Limb (tissue), 2 donors: ENCODE results near the gene ZNF592.
"Not testable (repeated sequence)": the region's sequence is repeated elsewhere in the genome, so short reads cannot be mapped to it uniquely, and the experiment has no call there.

Experiments
- DNase-seq, 2 donors: peaks; one replicate each; pipeline ENCODE4 v3.0.0-alpha.2; 2016; ENCODE audit errors: extremely low spot score in 2 of 2

The ZNF592 gene

DNA sequence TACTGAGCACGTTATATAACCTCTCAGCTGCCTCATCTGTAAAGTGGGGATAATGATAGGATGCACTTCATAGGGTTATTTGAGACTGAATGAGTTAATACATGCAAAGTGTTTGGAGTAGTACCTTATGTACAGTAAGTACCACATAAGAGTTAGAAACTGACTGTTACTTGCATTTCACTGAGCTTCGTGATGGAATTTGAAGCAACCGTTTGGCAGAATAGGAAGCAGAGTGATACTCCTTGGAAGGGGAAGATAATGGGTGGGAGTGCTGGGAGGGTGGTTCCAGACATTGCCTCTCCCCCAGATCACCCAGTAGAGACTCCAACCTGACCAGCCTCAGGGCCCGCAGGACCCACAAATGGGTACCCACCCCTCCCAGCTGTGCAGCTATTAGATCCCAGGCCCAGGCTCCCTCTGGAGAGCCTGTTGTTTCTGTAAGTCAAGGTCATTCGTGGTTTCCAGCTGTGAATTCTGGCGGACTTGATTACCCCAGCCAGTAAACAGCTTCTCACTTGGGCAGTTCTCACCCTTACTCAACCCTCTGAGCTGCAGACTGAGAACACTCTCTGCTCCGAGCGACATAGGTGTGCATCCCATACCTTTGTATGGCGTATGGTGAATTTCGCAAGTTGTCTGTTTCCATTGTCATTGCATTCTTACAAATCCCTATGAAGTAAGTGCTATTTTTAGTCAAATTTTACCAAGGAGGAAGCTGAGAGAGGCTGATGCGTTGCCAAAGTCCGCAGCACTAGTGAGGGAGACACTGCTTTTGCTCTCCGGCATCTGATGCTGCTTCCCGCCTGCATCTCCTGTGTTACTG is 79.9 kb downstream of the ZNF592 start:
- DNase-seq = no peak

DNA sequence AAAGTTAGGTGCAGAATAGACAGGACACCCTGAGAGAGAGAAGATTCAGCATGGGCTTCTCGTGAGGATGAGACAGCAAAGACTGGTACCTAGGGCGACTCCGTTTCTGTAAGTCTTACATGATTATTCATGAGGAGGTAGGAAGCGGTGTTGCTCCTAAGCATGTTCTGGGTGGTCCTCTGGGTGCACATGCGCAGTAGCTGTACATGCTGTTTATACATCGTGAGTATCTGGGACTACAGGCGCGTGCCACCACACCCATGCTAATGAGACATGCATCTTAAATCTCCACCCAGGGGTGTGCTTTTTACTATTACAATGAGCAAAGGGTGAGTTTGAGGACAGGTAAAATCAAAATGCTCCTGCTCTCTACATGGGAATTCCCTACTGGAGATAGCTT is 81.0 kb downstream of the ZNF592 start:
- no peak for DNase-seq

DNA sequence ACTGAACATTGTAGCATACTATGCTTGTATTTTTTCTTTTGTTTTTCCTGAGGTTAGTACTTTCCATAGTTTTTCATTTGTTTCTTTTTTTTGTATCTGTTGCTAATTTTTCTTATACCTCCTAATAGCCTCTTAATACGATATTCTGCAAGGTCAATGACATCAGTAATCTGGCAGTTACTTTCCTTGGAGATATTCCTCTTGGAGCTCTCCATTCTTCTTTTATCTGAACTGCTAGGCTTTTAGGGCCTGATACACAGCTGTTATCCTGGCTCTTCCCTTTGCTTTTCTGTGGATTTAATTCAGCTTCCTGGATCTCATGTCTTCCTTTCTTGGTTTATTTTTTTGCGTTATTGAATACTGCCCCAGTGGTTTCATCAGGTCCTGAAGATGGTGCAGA is 81.6 kb downstream of the ZNF592 start:
- no peak for DNase-seq

DNA sequence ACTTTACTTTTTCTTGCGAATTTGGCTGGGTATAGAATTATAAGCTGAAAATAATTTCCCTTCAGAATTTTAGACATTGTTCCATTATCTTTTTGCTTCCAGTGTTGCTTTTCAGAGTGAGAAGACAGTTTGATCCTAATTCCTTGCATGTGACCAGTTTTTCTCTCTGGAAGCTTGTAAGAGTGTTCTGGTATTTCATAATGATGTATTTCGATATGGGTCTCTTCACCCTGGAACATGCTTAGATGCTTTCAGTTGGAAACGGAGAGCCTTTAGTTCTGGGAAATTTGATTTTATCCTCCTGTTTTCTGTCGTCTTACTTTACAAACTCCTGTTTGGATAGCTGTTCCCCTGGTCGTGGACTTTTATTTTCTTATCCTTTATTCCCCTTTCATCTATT is 82.6 kb downstream of the ZNF592 start:
- no peak for DNase-seq

DNA sequence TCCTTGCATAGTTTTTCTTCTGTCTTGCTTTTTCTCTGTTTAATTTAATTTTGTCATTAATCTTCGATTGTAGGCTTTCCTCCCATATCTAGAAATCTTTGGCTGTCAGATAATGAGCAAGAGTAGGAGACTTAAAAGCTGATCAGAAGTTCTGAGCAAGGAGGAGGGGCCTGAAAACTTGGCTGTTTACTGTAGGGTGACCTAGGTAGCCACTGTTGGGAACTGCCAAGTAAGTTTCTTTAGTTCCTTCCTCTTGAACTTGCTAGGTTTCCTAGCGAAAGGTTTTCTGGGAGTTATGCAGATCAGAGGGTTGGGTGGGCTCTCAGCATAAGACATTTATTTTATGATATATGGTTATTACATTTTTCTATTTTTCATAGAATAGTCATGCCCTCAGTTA is 83.2 kb downstream of the ZNF592 start:
- DNase-seq = no peak

DNA sequence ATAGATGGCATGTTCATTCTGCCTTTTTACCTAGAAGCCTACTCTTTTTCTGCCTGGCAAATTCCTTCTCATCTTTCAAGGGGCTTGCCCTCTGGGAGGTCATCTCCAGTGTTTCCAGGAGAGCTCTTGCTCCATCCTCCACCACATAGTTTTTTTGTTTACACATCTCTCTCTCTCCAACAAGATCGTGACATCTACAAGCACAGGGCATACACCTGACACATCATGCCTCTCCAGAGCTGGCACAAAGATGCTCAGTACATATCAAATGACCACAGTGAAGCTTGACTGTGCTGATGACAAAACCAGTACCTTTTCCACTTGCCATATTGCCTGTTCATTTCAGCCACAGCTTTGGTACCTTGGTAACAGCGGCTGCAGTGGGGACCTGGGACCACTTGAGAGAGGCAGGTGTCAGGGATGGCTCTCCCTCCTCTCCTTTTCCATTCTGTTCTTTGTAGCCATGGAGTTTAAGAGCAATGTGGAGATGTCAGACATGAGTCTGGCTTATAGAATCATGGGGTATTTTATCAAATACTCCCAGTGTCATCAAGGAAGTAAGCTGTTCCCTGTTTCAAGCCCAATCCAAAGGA is 84.2 kb downstream of the ZNF592 start:
- DNase-seq = no peak

DNA sequence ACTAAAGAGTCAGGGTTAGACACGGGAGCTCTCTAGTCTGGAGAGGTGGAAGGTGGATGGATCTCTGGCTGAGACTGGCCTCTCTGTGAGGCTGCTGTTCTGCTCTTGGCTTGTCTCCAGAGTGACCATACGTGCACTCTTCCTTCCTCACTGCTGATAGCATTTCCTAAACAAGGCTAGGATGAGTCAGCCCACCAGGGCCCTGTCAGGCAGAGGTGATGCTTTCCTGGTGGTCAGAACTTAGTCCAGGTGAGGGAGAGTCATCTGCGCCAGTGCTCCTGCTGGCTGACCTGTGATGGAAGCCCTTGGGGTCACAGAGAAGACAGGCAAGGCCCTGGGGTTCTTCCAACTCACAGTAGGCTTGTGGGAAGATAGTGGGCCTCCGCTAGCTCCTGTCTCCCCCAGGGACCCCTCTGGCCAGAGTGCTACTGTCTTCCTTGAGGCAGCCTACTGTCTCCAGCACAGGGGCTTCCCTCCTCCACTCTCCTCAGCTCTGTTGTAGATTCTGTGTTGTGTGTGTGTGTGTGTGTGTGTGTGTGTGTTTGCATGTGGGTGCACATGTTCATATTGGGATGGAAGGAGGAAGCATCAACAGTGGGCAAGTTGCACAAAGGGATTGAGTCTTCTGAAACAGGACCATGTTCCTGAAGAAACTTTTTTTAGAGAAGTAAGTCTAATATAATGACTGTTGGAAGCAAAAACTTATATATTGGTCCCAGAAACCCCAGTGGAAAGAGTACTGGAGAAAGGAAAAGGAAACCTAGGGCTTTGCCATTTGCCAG is 85.2 kb downstream of the ZNF592 start:
- DNase-seq = no peak

DNA sequence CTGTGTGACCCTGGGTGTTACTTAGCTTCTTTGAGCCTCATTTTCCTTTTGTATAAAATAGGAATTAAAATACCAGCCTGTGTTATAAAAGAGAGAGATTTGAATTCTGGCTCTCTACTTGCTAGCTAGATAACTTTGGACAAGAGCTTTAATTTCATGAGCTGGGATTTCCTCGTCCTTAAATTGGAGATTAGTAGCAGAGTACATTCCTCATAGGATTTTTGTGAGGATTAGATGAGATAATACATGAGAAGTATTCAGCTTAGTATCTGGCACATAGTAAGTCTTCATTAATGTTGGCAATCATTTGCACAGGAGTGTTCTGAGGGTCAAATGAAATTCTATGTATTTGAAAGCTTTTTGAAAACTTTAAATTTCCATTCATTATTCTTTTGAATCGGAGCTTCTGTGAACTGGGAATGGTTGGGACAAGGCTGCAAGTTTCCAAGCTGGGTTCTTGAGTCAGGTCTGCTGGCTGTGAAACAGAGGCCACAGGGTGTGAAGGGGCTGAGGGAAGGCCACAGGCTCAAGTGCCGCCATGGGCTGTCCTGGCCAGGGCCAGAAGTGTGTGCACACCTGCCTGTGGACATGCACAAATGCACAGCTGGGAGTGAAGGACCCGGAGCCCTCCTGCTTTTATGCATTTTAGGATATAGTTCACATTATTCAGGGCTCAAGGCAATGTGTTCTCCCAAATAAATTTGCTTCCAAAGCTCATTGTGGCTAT is 86.0 kb downstream of the ZNF592 start:
- no peak for DNase-seq

DNA sequence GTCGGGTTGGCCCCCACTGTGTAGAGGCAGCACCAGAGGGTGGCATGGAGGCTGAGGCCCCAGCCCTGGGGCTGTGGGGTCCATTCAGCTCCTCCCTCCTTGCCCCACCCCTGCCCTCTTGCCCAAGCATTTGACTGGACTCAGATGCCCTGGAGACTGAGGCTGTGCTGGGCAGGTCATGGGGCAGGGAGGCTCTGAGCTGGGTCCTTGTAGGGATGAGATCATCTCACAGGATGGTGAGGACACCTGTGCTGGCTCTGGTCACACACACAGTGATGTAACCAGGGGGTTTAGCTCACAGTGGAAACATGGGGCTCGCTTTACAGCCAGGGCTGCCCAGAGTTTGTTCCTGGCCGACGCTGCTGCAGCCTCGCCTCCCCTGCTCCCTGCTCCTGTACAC is 86.6 kb downstream of the ZNF592 start:
- no peak for DNase-seq

DNA sequence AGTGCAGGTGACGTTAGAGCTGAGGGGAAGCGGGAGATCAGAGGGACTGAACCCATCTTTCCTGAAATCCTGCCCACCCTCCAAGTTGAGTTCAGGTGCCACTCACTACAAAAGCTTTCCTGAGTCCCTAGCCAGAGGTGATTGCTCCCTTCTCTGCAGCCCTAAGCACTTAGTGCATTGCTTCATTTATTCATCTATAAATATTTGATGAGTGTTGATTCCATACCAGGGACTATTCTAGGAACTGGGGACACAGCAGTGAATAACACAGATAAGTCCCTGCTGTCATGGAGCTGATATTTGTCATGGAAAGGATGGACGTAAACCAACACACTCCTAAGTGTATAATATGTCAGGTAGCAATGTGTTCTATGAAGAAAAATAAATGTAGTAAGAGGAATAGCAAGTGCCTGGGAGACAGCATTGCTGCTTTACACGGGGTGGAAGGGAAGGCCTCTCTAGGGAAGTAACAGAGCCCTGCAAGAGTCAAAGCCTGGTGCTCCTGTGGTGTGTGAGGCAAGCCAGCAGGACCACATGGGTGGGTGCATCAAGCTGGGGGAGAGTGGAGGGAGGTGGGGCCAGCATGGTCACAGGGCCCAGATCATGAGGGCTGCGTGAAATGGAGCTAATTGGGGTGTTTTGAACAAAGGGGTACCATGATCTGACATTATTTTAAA is 87.4 kb downstream of the ZNF592 start:
- no peak for DNase-seq

DNA sequence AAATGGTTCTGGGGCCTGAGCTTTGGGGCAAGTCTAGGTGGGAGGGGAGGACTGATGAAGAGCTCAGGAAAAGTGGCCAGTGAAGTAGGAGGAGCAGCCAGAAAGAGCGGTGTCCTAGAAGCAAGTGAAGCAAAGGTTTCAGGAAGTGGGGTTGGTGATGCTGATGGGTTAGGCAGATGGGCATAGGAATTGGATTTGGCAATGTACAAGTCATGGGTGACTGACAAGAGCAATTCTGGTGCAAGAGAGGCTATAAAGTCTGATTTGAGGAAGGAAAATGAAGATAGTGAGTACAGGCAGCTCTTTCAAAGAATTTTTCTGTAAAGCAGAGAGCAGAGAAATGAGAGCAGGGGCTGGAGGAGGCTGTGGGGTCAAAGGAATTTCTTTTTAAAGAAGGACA is 88.5 kb downstream of the ZNF592 start:
- no peak for DNase-seq

DNA sequence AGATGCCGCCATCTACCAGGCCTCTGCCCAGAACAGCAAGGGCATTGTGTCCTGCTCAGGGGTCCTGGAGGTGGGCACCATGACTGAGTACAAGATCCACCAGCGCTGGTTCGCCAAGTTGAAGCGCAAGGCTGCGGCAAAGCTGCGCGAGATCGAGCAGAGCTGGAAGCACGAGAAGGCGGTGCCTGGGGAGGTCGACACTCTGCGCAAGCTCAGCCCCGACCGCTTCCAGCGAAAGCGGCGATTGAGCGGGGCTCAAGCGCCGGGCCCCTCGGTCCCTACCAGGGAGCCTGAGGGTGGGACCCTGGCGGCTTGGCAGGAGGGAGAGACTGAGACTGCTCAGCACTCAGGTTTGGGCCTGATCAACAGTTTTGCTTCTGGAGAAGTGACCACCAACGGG is 91.3 kb downstream of the ZNF592 start:
- no peak for DNase-seq

DNA sequence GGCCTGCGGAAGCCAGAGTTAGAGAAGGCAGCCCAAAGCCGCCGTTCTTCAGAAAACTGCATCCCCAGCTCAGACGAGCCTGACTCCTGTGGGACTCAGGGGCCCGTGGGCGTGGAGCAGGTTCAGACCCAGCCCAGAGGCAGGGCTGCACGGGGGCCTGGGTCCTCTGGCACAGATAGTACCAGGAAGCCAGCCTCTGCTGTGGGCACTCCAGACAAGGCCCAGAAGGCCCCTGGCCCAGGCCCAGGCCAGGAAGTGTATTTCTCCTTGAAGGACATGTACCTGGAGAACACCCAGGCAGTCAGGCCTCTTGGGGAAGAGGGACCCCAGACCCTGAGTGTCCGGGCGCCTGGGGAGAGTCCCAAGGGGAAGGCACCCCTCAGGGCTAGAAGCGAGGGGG is 91.9 kb downstream of the ZNF592 start:
- DNase-seq = no peak

DNA sequence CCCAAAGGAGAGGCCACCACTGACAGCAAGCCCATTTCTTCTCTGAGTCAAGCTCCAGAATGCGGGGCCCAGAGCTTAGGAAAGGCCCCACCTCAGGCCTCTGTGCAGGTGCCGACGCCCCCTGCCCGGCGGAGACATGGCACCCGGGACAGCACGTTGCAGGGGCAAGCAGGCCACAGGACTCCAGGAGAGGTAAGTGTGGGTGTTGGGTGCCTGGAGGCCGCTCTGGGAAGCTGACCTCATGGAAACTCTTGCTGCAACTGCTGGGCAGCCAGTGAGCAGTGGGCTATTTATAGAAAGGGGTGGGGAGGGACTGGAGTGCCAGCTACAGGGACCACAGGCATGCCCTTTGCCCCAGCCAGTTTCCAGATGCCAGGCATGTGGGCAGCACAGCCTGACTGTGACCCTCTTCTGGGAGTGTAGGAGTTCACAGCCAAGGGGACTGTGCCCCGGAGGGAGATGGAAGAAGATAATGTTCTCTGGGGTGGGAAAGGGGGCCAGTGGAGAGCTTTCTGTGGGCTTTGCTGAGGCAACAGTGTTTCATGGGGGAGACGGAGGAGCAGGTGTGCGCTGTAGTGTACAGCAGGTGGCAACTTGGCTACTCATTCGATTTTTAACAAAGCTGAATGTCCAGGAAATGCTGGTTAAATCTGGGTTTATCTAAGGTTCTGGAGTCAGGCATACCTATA is 92.5 kb downstream of the ZNF592 start:
- DNase-seq = no peak

DNA sequence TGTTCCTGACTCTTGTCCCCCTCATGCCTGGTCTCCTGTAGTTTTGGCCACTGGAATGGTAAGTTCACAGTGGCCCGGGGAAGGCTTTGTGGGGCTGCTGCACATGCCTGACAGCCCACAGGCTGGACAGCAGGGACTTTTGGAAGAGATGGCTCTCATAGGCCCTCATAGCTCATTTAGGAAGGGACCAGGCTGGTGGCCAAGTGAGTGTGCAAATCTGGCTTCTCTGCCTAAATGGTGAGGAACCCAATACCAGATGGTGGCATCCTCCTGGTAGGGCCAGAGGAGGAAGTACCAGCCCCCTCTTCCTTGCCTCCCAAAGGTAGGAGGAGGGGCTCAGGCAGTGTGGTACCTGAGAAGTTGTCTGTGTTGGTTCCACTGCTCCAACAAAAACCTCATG is 94.4 kb downstream of the ZNF592 start:
- DNase-seq = no peak

DNA sequence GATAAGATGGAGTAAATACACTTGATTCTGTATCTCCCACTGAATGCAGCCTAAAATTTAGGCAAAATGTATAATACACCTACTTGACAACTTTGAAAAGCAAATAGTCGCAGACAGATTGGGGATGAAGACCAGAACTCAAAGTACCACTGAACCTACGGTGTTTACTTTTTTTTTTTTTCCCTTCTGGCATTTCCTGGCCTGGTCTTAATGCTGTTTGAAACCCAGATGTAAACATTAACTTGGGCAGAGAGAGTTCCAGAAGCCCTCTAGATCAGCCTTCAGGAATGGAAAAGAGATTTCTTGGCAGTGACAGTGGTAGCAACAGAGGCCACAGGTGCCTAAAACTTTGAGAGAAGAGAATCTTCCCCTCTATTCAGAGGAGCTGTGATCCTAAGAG is 96.6 kb downstream of the ZNF592 start:
- DNase-seq = no peak

DNA sequence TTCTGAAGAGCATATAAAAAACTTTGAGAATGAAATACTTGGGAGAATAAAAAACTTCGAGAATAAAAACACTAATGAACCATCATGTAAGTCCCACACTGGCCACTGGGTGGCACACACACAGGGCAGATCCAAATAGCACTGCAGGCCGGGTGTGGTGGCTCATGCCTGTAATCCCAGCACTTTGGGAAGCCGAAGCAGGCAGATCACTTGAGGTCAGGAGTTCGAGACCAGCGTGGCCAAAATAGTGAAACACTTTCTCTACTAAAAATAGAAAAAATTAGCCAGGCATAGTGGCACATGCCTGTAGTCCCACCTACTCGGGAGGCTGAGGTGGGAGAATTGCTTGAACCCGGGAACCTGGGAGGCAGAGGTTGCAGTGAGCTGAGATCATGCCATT is 97.2 kb downstream of the ZNF592 start:
- DNase-seq = not testable (repeated sequence)

DNA sequence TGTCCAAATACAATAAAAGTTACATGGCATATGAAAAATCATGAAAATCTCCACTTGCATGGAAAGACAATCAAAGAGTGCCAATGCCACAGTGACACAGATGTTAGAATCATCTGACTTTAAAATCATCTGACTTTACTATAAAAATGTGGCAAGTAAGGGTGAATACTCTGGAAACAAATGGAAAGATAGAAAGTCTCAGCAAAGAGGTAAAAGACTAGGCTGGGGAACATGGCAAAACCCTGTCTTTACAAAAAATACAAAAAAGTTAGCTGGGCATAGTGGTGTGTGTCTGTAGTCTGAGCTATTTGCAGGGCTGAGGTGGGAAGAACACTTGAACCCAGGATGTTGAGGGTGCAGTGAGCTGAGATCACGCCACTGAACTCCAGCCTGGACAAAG is 97.9 kb downstream of the ZNF592 start:
- DNase-seq = no peak

DNA sequence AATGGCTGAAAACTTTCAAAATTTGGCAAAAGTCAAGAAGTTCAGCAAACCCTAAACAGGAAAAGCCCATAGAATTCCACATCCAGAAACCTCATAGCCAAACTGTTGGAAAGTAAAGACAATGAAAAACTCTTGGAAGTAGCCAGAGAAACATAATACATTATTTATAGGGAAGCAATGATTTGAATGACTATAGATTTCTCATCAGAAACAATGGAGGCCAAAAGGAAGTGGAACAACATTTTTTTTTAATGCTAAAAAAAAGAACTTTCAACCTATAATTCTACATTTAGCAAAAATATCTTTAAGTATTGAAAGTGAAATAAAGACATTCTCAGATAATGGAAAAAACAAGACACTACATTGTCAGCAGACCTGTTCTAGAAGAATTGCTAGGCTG is 99.0 kb downstream of the ZNF592 start:
- no peak for DNase-seq

DNA sequence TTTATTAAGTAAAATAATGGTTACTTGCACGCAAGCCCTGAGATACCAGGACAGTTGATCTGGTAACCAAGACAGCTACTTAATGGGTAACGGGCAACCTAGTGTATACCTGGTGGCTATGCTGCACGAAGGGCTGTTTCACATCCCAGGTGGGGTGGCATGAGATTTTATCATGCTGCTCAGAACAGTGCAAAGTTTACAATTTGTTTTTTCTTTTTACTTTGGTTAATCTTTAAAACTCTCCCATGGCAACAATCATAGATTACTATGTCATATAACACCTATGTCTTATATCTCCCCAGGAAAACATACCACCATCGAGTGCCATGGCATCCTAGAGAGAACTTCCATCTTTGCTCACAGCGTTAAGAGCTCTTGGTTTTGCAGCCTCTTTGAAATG is 103.8 kb downstream of the ZNF592 start:
- no peak for DNase-seq

DNA sequence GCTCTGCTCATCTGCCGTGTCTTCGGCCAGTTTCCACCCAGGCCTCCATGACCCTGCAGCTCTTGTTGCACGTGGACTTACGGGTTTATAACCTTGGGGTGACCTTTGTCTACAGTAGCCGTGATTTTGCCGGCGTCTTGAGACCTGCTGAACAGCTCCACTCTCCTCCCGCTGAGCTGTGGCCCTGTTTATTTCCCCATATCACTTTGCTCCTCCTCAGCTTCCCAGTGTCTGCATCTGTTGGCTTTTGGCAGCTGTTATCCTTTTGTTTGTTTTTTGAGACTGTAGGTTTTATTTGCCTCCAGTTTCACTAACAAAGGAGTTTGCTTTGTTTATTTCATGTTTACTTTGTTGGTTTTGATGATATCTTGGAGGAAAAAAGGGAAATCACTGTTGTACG is 106.7 kb downstream of the ZNF592 start:
- DNase-seq = no peak
